GM21576 (cell line): ENCODE measurements around the gene VSX1.

Source experiments
- ATAC-seq: cut with Tn5 transposase; IDR thresholded peaks from one replicate; pipeline ENCODE4 v1.9.1; 2021; ENCODE audit warnings: mild to moderate bottlenecking, moderate library complexity; ENCODE audit not compliant: unreplicated experiment

Gene VSX1

GRCh38 chr20:25066386-25066785 is 15.6 kb downstream of the VSX1 start:
- ATAC-seq = no peak

- no peak for ATAC-seq
Measured at GRCh38 chr20:25065625-25066338, 16.2 kb downstream of the VSX1 start.

- no peak for ATAC-seq
Measured at GRCh38 chr20:25065072-25065624, 16.8 kb downstream of the VSX1 start.

- ATAC-seq = no peak
Measured at GRCh38 chr20:25064561-25065071, 17.3 kb downstream of the VSX1 start.

- ATAC-seq = no peak
Measured at GRCh38 chr20:25063981-25064380, 18.0 kb downstream of the VSX1 start.

GRCh38 chr20:25063546-25063945 is 18.4 kb downstream of the VSX1 start:
- ATAC-seq = no peak

- ATAC-seq = no peak
Measured at GRCh38 chr20:25062841-25063240, 19.1 kb downstream of the VSX1 start.

- no peak for ATAC-seq
Measured at GRCh38 chr20:25061821-25062530, 20.0 kb downstream of the VSX1 start.

- no peak for ATAC-seq
Measured at GRCh38 chr20:25061103-25061799, 20.7 kb downstream of the VSX1 start.

- no peak for ATAC-seq
Measured at GRCh38 chr20:25059866-25060465, 22.0 kb downstream of the VSX1 start.

GRCh38 chr20:25058847-25059810 is 22.8 kb downstream of the VSX1 start:
- no peak for ATAC-seq

- ATAC-seq = peak; percentile 64
Measured at GRCh38 chr20:25058051-25058846, 23.7 kb downstream of the VSX1 start, which contains the start of gene ACSS1. TSS of gene ACSS1 (minus strand) at chr20:25058139. CDS start at chr20:25058102, 37 bp downstream.

- ATAC-seq = peak; percentile 35
Measured at GRCh38 chr20:25057234-25058050, 24.5 kb downstream of the VSX1 start.

- ATAC-seq = peak; percentile 24
Measured at GRCh38 chr20:25056690-25057233, 25.2 kb downstream of the VSX1 start.

- ATAC-seq = no peak
Measured at GRCh38 chr20:25055711-25056495, 26.0 kb downstream of the VSX1 start.

- no peak for ATAC-seq
Measured at GRCh38 chr20:25054995-25055629, 26.8 kb downstream of the VSX1 start.
